Stimulated activated CD4-positive, alpha-beta T cell treated with anti-CD3 and anti-CD28 coated beads, TNF-alpha, amount 100 ng/mL, for 4 hours (primary cell): Measurements from ENCODE around the gene C5orf24.
"Not testable (repeated sequence)": the region's sequence is repeated elsewhere in the genome, so short reads cannot be mapped to it uniquely, and the experiment has no call there.

Source experiments
- DNase-seq, 3 experiments: peaks; one replicate each; pipeline ENCODE4 v3.0.0-alpha.2; 2020; ENCODE audit warnings: low read depth in 3 of 3

The C5orf24 gene

DNA sequence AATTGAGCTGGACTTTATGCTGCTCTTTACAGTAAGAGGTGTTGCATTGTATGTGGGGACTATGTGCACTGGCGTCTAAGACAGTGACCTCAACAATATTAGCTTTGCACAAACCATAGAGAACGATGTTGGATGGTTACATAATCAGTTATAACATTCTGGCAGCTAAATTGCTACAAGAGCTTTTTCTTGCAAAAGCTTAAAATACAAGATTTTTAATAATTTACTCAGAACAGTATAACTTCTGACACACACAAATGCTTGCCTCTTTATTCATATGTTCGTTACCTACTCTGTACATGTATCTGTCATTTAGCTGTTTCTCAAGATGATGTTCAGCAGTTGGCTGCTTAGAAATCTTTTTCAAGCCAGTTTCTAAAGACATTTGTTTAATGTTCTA, 11.6 kb downstream of the C5orf24 start:
- no peak for DNase-seq

DNA sequence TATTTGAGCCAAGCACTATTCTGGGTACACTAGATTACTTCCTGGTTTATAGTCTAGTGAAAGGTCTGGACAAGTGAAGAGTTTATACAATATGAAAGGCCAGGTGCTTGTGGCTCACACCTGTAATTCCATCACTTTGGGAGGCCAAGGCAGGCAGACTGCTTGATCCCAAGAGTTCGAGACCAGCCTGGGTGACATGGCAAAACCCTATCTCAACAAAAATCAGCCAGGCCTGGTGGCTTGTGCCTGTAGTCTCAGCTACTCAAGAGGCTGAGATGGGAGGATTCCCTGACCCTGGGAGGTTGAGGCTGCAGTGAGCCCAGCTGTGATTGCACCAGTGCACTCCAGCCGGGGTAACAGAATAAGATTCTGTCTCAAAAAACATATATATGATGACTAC, 18.9 kb downstream of the C5orf24 start:
- no peak for DNase-seq

DNA sequence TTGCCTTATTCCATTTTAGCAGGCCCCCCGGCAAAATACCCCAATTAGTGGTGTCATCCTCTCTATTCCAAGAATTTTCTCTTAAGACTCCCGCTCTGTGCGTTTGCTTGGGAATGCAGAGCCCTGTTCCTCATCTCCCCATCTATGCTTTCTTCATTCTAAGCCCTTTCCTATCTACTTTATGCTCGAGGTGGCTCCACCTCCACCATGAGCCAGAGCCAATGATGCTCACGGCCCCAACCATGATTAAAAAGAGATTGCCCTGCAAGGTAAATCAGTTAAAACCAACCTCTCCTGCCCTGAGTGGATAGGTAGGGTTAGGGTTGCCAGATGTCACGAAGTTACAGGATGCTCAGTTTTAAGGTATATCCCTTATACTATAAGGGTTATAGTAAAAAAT, 27.7 kb downstream of the C5orf24 start:
- DNase-seq = no peak

DNA sequence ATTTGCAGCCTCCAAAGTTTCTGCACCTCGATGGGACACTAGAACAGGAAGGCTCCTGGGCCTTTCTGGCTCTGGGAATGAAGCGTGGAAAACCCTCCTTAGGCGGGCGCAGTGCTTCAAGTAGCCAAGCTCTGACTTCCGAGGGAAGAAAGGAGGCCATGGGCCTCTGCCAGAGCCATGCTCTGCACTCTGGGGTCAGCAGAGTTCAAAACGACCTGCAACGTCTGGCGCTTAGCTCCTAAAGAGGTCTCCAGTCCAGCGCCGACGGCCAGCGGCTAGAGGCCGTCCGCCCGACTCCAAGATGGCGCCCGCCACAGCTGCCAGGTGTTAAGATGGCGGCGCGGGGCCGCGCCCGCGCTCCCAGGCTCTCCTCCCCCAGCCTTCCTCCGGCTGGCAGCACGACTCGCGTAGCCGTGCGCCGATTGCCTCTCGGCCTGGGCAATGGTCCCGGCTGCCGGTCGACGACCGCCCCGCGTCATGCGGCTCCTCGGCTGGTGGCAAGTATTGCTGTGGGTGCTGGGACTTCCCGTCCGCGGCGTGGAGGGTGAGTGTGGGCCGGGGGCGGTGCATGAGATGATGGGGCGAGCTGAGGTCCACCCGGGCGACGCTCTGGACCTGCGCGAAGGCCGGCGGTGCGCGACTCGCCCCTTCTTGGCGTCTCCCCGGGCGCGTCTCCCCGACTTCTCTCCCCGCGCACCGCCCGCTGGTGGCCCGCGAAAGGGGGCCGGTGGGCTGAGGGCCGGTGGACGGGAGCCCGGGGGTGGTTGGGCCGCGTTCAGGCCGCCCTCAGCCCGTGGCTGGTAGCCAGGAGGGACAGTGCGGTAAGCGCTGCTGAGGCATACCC, 28.4 kb downstream of the C5orf24 start, which contains the start of gene TXNDC15:
TXNDC15 (plus strand) TSS at position 385 of the 844 bp plus-strand sequence; CDS start at position 442, 57 bp downstream.
- peak; percentile 60 to 68 (median 64) for DNase-seq

DNA sequence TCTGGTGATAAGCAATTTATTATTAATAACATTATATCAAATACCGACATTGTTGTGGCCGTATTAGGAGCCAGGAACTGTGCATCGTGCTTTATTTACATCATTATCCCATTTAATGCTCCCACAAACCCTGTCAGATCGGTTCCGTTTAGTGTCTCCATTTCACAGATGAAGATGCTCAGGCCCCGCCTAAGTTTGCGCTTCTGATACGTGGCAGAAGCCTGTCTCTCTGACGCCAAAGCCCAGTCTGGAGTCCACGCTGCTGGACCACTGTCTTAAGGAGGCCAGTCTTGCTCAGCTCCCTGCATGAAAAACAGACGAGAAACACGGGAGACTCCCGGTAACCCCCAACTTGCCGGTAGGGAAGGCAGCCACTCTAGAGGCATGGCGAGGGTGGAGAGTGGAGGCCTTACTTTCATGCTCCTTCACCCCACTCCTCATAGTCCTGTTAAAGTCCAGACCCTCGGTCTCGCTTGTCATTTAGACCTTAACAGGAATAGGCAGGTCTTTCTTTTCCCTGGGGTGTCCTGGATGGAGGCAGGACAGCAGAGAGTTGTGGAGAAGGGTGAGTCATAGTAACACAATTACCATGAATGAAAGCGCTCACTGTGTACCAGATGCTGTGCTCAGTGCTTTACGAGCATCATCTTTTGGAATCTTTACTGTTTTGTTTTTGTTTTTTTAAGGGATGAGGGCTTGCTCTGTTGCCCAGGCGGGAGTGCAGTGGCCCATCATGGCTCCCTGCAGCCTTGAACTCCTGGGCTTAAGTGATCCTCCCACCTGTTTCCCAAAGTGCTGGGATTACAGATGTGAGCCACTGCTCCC, 29.3 kb downstream of the C5orf24 start:
- DNase-seq = peak in 1 of 3 experiments; percentile 18

DNA sequence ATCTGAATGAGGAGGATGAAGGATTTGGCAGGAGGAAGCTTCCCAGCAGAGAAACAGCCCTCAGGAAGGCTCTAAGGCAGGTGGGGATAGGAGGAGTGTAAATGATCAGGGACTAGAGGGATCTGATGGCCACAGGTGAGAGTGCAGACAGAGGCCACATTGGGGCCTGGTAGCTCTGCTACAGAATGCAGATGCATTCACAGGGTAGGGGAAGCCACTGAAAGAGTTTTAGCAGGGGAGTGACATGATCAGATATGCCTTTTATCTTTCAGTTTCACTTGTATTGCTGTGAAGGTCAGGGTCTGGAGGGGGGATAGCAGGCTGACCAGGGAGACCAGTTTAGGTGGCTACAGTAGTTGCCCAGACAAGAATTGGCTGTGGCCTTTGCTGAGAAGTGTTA, 31.4 kb downstream of the C5orf24 start:
- no peak for DNase-seq

DNA sequence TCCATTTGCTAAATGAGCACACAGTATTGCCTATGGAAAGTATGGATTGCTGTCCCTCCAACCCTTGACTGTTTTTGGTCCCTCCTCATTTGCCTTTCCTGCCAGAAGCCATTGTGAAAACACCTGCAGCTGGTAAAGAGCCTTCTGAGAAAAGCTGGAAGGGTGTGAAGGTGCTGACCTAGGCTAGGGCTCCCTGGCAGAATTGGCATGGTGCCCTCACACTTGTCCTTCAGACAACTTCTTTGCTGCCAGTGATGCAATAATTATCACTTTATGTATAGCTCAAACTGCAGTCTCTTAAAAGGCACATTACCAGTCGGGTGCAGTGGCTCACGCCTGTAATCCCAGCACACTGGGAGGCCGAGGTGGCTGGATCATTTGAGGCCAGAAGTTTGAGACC, 32.6 kb downstream of the C5orf24 start:
- no peak for DNase-seq

DNA sequence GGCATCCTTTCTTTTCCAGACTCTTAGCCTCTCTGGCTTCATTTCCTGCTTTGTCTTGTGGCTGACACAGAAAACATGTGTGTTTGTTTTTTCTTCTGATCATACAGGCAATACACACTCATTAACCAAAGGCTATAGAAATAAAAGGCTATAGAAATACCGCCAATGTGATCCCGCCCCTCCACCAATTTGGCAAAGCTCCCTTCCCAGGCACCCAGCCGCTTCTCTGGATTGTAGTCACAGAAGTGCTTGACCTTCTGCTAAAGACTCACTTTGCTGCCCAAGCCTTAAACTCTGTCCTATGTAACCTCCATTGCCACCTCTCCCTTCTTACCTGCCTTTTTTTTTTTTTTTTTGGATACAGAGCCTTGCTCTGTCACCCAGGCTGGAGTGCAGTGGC, 33.7 kb downstream of the C5orf24 start:
- DNase-seq = no peak

DNA sequence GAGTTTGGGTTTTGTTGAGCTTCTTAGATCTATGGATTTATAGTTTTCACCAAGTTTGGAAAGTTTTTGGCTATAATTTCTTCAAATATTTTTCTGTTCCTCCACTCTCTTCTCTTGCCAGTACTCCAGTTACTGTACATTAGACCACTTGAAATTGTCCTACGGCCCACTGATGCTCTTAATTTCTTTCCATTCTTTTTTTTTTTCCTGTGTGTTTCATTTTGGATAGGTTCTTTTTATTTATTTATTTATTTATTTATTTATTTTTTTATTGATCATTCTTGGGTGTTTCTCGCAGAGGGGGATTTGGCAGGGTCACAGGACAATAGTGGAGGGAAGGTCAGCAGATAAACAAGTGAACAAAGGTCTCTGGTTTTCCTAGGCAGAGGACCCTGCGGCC, 35.2 kb downstream of the C5orf24 start:
- DNase-seq = not testable (repeated sequence)

DNA sequence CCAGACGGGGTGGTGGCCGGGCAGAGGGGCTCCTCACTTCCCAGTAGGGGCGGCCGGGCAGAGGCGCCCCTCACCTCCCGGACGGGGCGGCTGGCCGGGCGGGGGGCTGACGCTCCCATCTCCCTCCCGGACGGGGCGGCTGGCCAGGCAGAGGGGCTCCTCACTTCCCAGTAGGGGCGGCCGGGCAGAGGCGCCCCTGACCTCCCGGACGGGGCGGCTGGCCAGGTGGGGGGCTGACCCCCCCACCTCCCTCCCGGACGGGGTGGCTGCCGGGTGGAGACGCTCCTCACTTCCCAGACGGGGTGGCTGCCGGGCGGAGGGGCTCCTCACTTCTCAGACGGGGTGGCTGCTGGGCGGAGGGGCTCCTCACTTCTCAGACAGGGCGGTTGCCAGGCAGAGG, 35.9 kb downstream of the C5orf24 start:
- DNase-seq = not testable (repeated sequence)

DNA sequence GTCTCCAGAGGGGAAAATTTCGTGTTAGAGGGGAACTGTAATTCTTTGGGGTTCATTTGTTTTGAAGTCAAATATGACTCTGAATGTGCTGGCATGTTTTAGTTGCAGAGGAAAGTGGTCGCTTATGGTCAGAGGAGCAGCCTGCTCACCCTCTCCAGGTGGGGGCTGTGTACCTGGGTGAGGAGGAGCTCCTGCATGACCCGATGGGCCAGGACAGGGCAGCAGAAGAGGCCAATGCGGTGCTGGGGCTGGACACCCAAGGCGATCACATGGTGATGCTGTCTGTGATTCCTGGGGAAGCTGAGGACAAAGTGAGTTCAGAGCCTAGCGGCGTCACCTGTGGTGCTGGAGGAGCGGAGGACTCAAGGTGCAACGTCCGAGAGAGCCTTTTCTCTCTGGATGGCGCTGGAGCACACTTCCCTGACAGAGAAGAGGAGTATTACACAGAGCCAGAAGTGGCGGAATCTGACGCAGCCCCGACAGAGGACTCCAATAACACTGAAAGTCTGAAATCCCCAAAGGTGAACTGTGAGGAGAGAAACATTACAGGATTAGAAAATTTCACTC, 41.9 kb downstream of the C5orf24 start:
- DNase-seq = no peak

DNA sequence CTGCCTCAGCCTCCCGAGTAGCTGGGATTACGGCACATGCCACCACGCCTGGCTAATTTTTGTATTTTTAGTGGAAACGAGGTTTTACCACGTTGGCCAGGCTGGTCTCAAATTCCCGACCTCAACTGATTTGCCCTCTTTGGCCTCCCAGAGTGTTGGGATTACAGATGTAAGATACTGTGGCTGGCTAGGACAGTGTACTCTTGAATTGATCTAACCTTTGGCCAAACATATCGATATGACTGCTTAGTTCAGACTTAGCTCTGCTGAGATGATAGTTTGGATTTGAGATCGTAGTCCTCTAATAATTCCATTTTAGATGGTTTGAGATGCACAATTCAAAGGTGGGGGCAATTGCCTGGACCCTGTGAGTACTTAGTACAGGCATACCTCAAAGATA, 43.6 kb downstream of the C5orf24 start:
- no peak for DNase-seq

DNA sequence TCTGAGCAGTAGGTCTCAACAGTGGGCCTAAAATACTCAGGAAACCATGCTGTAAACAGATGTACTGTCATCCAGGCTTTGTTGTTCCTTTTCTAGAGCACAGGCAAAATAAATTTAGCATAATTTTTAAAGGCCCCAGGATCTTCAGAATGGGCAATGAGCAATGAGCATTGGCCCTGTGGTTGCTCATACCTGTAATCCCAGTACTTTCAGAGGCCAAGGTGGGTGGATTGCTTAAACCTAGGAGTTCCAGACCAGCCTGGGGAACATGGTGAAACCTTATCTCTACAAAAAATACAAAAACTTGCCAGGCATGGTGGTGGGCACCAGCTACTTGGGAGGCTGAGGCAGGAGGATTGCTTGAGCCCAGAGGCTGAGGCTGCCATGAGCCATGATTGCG, 45.7 kb downstream of the C5orf24 start:
- no peak for DNase-seq

DNA sequence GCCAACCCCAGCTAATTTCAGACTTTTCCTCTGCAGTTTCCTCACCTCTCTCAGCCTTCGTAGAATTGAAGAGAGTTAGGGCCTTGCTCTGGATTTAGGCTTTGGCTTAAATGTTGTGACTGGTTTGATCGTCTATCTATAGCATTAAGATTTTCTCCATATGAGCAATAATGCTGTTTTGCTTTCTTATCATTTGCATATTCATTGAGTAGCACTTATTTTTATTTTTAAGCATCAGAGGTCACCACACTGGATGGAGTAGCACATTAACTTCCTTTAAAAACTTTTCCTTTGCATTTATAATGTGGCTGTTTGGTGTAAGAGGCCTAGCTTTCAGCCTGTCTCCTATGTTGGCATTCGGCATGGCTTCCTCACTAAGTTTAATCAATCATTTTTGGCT, 46.5 kb downstream of the C5orf24 start:
- DNase-seq = no peak

DNA sequence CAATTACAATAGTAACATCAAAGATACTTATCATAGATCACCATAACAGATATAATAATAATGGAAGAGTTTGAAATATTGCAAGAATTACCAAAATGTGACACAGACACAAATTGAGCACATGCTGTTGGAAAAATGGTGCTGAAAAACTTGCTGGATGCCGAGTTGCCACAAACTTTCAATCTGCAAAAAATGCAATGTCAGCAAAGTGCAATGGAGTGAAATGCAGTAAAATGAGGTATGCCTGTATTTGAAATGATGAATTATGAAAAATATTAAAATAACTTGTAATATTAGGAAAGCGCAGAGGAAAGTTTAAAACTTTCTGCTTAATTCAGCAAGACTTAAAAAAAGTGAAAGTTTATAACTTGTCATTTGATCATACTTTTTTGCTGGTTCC, 47.2 kb downstream of the C5orf24 start:
- DNase-seq = no peak

DNA sequence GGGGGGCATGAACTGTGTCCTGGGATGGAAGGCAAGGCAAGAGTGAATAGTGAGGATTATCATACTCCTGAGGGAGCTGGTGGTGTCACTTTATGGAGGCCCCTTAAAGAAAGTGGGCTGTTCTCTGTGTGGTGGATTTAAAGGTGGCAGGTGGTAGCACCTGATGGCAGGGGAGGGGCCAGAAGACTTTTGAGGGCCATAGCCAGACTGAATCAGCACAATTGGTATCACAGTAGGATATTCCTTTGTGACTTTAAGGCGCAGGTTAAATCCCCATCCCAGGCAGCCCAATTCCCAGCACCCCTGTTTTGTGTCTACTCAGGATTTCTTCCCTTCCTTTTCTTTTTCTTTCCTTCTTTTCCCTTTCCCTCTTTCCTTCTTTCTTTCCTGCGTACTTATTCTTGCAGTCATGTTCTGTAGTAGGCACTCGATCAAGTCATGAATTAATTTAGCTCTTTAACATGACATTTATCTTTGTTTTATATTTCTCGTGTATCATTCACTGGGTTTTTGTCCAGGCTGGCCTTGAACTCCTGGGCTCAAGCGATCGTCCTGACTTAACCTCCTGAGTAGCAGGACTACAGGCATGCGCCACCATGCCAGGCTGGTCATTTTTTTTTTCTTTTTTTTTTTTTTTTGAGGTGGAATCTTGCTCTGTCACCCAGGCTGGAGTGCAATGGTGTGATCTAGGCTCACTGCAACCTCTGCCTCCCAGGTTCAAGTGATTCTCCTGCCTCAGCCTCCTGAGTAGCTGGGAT, 48.2 kb downstream of the C5orf24 start:
- DNase-seq = no peak

DNA sequence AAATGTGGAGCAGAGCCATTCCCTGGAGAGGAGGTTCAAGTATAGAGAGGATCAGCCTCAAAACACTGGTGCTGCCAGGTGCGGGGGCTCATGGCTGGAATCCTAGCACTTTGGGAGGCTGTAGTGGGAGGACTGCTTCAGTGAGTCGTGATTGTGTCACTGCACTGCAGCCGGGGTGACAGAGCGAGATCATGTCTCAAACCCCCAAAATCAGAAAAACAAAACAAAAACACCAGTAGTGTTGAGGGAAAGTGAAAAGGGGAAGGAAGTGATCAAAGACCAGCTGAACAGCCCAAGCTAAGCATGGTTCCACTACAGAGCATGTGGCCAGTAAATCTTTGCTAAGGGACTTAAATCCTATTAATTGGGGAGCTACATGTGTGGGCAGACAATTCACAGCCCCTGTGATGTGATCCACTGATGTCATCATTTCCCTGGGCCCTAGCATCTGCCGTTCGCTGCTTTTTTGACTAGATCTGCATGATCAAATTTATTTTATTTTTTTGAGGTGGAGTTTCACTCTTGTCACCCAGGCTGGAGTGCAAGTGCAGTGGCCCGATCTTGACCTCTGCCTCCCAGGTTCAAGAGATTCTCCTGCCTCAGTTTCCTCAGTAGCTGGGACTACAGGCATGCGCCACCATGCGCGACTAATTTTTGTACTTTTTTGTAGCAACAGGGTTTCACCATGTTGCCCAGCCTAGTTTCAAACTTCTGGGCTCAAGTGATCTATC, 56.5 kb downstream of the C5orf24 start:
- no peak for DNase-seq

DNA sequence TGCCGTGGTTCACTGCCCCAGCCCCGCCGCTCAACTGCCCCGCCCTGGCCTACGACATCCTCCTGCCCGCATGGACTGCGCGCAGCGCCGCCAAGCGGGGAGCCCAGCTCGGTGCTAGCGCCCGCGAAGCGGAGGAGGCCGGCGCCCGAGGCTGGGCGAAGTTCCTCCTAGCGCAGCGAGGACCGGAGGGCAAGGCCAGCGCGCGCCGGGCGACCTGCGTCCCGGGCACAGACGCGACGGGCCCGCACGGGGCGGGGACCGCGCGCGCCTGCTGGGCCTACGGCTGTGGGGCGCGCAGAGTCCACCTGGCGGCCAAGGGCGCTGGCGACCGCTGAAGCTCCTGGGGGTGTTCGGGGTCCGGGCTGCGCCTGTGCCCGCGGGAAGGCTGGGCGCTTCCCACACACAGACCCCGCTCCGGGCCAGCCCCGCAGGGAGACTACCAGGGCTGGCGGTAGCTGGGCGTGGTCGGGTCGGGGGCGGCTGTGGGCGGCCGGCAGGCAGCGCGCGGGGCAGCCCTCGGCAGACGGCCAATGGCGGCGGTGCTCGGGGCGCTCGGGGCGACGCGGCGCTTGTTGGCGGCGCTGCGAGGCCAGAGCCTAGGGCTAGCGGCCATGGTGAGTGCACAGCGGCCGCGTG, 59.0 kb downstream of the C5orf24 start, which contains the start of gene PCBD2:
PCBD2 (plus strand) TSS at position 522 of the 636 bp plus-strand sequence; CDS start at position 531, 9 bp downstream.
- DNase-seq = peak; percentile 81 to 86 (median 83)

DNA sequence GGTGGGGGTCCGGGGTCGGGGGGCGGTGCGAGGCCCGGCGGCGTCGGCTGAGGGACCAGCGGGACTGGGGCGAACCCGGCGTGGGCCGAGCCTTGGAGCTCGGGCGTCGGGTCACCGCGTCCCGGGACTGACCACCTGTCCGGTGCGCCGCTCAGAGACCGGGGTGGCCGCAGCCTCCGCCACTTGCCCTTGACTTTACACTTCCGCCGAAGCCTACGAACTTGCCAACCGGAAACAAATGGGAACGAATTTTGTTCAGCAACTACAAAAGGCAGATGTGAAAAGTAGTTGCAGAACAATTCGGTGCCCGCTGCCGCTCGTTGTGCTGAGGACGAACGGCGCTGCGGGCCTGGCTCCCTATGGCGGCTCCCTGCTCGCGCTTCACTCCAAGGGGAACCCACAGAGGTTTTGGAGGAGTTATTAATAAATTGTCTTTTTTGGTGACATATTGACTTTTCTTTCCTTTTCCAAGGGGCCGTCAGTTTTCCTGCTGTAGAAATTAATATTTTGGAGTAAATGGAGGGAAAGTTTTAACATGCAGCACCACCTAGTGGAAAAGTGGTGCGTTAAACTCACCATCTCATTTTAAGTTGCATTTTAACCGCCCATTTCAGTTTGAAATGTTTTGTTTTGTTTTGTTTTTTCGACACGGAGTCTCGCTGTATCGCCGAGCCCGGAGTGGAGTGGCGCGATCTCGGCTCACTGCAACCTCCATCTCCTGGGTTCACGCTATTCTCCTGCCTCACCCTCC, 59.7 kb downstream of the C5orf24 start:
- peak; percentile 20 to 50 (median 47) for DNase-seq

DNA sequence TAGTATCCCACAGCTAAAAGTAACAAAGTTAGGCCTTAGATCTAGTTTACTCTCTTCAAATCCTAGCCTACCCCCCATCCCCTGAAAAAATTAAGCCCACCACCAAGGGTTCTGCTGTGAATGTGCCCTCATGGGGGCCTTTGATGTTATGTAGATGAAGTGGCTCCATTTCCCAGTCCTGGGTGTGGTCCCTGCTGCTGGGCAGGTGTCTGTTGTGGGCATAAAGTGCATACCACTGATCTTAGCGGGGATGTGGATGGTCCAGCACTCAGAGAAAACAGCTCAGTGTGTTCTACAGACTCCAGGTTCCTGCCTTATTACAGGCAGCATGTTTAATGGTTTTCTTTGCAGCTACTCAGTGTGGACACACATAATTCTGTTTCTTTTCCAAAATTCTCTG, 61.0 kb downstream of the C5orf24 start:
- no peak for DNase-seq
